GM18909 (cell line): ENCODE results near the gene ANKRD22.
"Not testable (repeated sequence)": the region's sequence is repeated elsewhere in the genome, so short reads cannot be mapped to it uniquely, and the experiment has no call there.

ENCODE experiments used
- ATAC-seq: cut with Tn5 transposase; IDR thresholded peaks from one replicate; pipeline ENCODE4 v1.9.1; 2021; ENCODE audit warnings: mild to moderate bottlenecking; ENCODE audit not compliant: unreplicated experiment, poor library complexity

The ANKRD22 gene

GRCh38 chr10:88838766-88839350 is 12.8 kb downstream of the ANKRD22 start:
- no peak for ATAC-seq

- not testable (repeated sequence) for ATAC-seq
Observed at GRCh38 chr10:88837632-88838031, 14.0 kb downstream of the ANKRD22 start.

- peak; percentile 27 for ATAC-seq
Observed at GRCh38 chr10:88835910-88836221, 15.8 kb downstream of the ANKRD22 start.

- peak; percentile 73 for ATAC-seq
Observed at GRCh38 chr10:88835096-88835909, 16.3 kb downstream of the ANKRD22 start.

- no peak for ATAC-seq
Observed at GRCh38 chr10:88833723-88834122, 17.9 kb downstream of the ANKRD22 start.

- no peak for ATAC-seq
Observed at GRCh38 chr10:88833156-88833555, 18.5 kb downstream of the ANKRD22 start.

- no peak for ATAC-seq
Observed at GRCh38 chr10:88832376-88832775, 19.3 kb downstream of the ANKRD22 start.

GRCh38 chr10:88831709-88832108 is 19.9 kb downstream of the ANKRD22 start:
- ATAC-seq: no peak

- ATAC-seq: no peak
Observed at GRCh38 chr10:88830643-88831268, 20.9 kb downstream of the ANKRD22 start.

GRCh38 chr10:88828310-88828709 is 23.3 kb downstream of the ANKRD22 start:
- ATAC-seq: no peak

GRCh38 chr10:88827671-88828070 is 24.0 kb downstream of the ANKRD22 start:
- ATAC-seq: no peak

GRCh38 chr10:88826388-88826787 is 25.3 kb downstream of the ANKRD22 start:
- ATAC-seq: no peak

GRCh38 chr10:88820748-88821401 is 30.8 kb downstream of the ANKRD22 start:
- no peak for ATAC-seq

- ATAC-seq: no peak
Observed at GRCh38 chr10:88819290-88819689, 32.4 kb downstream of the ANKRD22 start.

- ATAC-seq: no peak
Observed at GRCh38 chr10:88813200-88813599, 38.4 kb downstream of the ANKRD22 start.

GRCh38 chr10:88810196-88810961 is 41.3 kb downstream of the ANKRD22 start:
- ATAC-seq: no peak

- no peak for ATAC-seq
Observed at GRCh38 chr10:88809621-88810020, 42.0 kb downstream of the ANKRD22 start.

GRCh38 chr10:88805924-88806323 is 45.7 kb downstream of the ANKRD22 start:
- ATAC-seq: no peak

GRCh38 chr10:88805361-88805760 is 46.3 kb downstream of the ANKRD22 start:
- ATAC-seq: no peak

- ATAC-seq: no peak
Observed at GRCh38 chr10:88804083-88804812, 47.4 kb downstream of the ANKRD22 start.
